ENCODE results near the gene HECW1. TPM values are rescaled to one million over a fixed set of nuclear protein-coding genes. Genes with fewer than 3 reads are reported as not detected.

HECW1 gene
- total and polyA plus RNA-seq, 2 of the 8 experiments (the other 6 are each of a cell fraction or from before 2014, with no cell fraction given) = 2.9 to 12.7 TPM

DNA sequence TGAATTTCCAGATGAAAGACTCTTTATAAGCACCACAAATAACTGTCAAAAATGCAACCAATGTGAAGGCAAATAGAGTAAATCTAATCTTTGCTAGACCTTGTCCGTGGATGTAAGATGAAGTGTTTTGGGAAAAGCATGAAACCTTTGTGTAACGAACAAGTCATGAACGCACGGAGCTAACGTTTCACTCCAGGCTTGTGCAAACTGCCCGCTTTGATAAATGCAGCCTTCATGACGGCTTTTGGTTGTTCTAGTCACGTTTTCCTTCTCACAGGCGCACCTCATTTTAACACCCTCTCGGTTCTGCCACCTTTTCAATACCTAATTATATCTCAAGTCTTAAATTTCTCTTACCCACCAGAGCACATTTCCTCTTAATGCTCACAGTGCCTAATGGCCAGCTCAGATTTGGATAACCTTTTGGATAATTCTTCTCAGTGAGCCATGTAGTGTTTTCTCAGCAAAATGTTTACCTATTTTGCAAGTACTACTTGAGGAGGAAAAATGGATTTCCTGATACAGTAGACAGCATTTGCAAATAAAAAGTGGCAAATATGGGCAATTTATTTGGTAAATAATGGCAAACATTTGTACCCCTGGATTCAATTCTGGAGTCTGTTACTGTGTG, 63.2 kb downstream of the HECW1 start (continued):
- TF ChIP-seq CHD7 (IDR thresholded peaks at IDR 0.05; ENCODE audit: insufficient replicate concordance, low read length) = no peak
- TF ChIP-seq BACH1 (IDR thresholded peaks at IDR 0.05; ENCODE audit: low read length) = no peak
- TF ChIP-seq SP4 (IDR thresholded peaks at IDR 0.05; ENCODE audit: low read length) = no peak
- TF ChIP-seq CBX5 (IDR thresholded peaks at IDR 0.05; ENCODE audit: low read depth, low read length) = no peak
- no peak for TF ChIP-seq SIN3A (conservative IDR thresholded peaks at IDR 0.05 in 1 of 2, IDR thresholded peaks at IDR 0.05 in 1 of 2; ENCODE audit: low read depth in 1 of 2, low read length in 2 of 2)
- TF ChIP-seq CHD2 (IDR thresholded peaks at IDR 0.05; ENCODE audit: low read length) = no peak
- TF ChIP-seq SP1 (IDR thresholded peaks at IDR 0.05; ENCODE audit: low read depth, low read length) = no peak
- TF ChIP-seq BRCA1 (IDR thresholded peaks at IDR 0.05; ENCODE audit: low read depth, low read length) = no peak
- TF ChIP-seq EGR1 (IDR thresholded peaks at IDR 0.05; ENCODE audit: borderline replicate concordance, low read depth, low read length) = no peak
- TF ChIP-seq GTF2F1 (IDR thresholded peaks at IDR 0.05; ENCODE audit: borderline replicate concordance, low read depth, low read length) = no peak
- no peak for TF ChIP-seq CHD1 (IDR thresholded peaks at IDR 0.05; ENCODE audit: low read depth, low read length)
- TF ChIP-seq SAP30 (IDR thresholded peaks at IDR 0.05; ENCODE audit: insufficient read depth, insufficient replicate concordance, low read length) = no peak

All from H1 (cell line).